WTC11 (cell line): ENCODE measurements around the gene TRMU.

ENCODE experiments used
- ATF1 ChIP-seq: sonication (generic); formaldehyde crosslinking; IDR thresholded peaks from 2 replicates; pipeline ENCODE4 v1.8.1; 2023; ENCODE audit warnings: mild to moderate bottlenecking, moderate library complexity, missing genetic modification reagents
- ATF6 ChIP-seq: sonication (generic); formaldehyde crosslinking; IDR thresholded peaks from 2 replicates; pipeline ENCODE4 v1.8.1; 2023; ENCODE audit warnings: mild to moderate bottlenecking, missing genetic modification reagents
- CTCF ChIP-seq: fragments of 200-600 bp; IDR thresholded peaks from 2 replicates; pipeline ENCODE4 v1.8.0; 2022; ENCODE audit warnings: antibody characterized with exemption
- ELF4 ChIP-seq: sonication (generic); formaldehyde crosslinking; IDR thresholded peaks from 2 replicates; pipeline ENCODE4 v1.8.1; 2022; ENCODE audit warnings: low read depth, mild to moderate bottlenecking, moderate library complexity, missing genetic modification reagents
- ERG ChIP-seq: fragments of 250-450 bp; sonication (Bioruptor Pico); IDR thresholded peaks from 2 replicates; pipeline ENCODE4 v1.8.0; 2021; ENCODE audit warnings: mild to moderate bottlenecking
- IRF1 ChIP-seq: sonication (generic); formaldehyde crosslinking; IDR thresholded peaks from 2 replicates; pipeline ENCODE4 v1.8.0; 2023; ENCODE audit warnings: missing genetic modification reagents
- MAX ChIP-seq: sonication (generic); formaldehyde crosslinking; IDR thresholded peaks from 2 replicates; pipeline ENCODE4 v1.8.0; 2022; ENCODE audit warnings: mild to moderate bottlenecking, missing genetic modification reagents
- RELA ChIP-seq: sonication (generic); formaldehyde crosslinking; IDR thresholded peaks from 2 replicates; pipeline ENCODE4 v1.8.1; 2022; ENCODE audit warnings: missing genetic modification reagents, mild to moderate bottlenecking, borderline replicate concordance
- TEAD4 ChIP-seq: sonication (generic); formaldehyde crosslinking; IDR thresholded peaks from 2 replicates; pipeline ENCODE4 v1.8.0; 2022; ENCODE audit warnings: mild to moderate bottlenecking, missing genetic modification reagents
- TP53 ChIP-seq: sonication (generic); formaldehyde crosslinking; IDR thresholded peaks from 2 replicates; pipeline ENCODE4 v1.8.1; 2023; ENCODE audit warnings: mild to moderate bottlenecking, missing genetic modification reagents
- USF2 ChIP-seq: sonication (generic); formaldehyde crosslinking; IDR thresholded peaks from 2 replicates; pipeline ENCODE4 v1.8.1; 2023; ENCODE audit warnings: mild to moderate bottlenecking, missing genetic modification reagents, moderate library complexity
- ZNF138 ChIP-seq: sonication (generic); formaldehyde crosslinking; conservative IDR thresholded peaks from 2 replicates; pipeline ENCODE4 v1.8.1; 2022; ENCODE audit warnings: mild to moderate bottlenecking, moderate library complexity, missing genetic modification reagents
- ZNF423 ChIP-seq: fragments of 250-450 bp; sonication (Bioruptor Pico); IDR thresholded peaks from 2 replicates; pipeline ENCODE4 v2.1.2; 2022; ENCODE audit warnings: mild to moderate bottlenecking, moderate library complexity
- ZNF512 ChIP-seq: sonication (generic); formaldehyde crosslinking; IDR thresholded peaks from 2 replicates; pipeline ENCODE4 v1.8.1; 2022; ENCODE audit warnings: missing genetic modification reagents, borderline replicate concordance

GRCh38 chr22:46401370-46401769 lies 65.9 kb downstream of the TRMU start:
- TF ChIP-seq CTCF (no peak), MAX (CRISPR knock-in tag) (no peak), ZNF138 (no peak), ZNF512 (CRISPR knock-in tag) (no peak), IRF1 (CRISPR knock-in tag) (no peak), RELA (CRISPR knock-in tag) (no peak), ATF1 (CRISPR knock-in tag) (no peak), ATF6 (CRISPR knock-in tag) (no peak), ERG (CRISPR knock-in tag) (no peak), USF2 (CRISPR knock-in tag) (no peak), ELF4 (no peak), TEAD4 (CRISPR knock-in tag) (no peak), ZNF423 (CRISPR knock-in tag) (no peak), TP53 (no peak)
